ENCODE measurements around the gene CYGB. TPM values are rescaled to one million over a fixed set of nuclear protein-coding genes. Genes with fewer than 3 reads are reported as not detected.
A peak's percentile ranks its signal among the peaks of the same experiment; 100 is the strongest.

CYGB gene
- total RNA-seq, 2 experiments from 2014 or later = 0.44 to 0.57 TPM

GRCh38 chr17:76556765-76557367 lies 19.4 kb upstream of the CYGB start:
- TSS peak; percentile 75 for BruUV-seq (replicated peaks)
- TF ChIP-seq CTCF (conservative IDR thresholded peaks at IDR 0.05; ENCODE audit: low read length) = no peak
- no peak for TF ChIP-seq EZH2phosphoT487 (IDR thresholded peaks at IDR 0.05; ENCODE audit: borderline replicate concordance, low read depth, low read length)
- H3K4me2 ChIP-seq (ENCODE audit: low read length) = peak overlapping the region; percentile 84
- no peaks in the 10 kb centered on the region for H3K9me2 ChIP-seq (ENCODE audit: insufficient read depth, low read length)
- peak overlapping the region; percentile 59 for H3K27ac ChIP-seq (ENCODE audit: low read depth, low read length, poor library complexity, severe bottlenecking)
- H3K79me2 ChIP-seq (ENCODE audit: insufficient read depth, low read depth, low read length) = peaks cover 53% of the 10 kb centered on the region
- peak overlapping the region; percentile 77 for H3K4me3 ChIP-seq (ENCODE audit: low read depth, low read length, poor library complexity, severe bottlenecking)
- peak overlapping the region; percentile 92 for H2AFZ ChIP-seq (ENCODE audit: low read length)
- peaks cover 52% of the 10 kb centered on the region for H3K4me1 ChIP-seq (ENCODE audit: insufficient read depth, low read length, poor library complexity, severe bottlenecking)
- intact Hi-C loops (cut with micrococcal nuclease; ENCODE audit: unreplicated experiment) = loop anchor here (1.0 to 5.0 kb wide), 2 partner anchors 29 to 115 kb away; no protein-coding TSS in a partner anchor
- POLR2A ChIA-PET = interaction anchor here (0.6 to 5.4 kb wide), 11 partner anchors 10 to 1020 kb away, joined by 3 to 53 read pairs (median 3); no protein-coding TSS in a partner anchor
- DNase-seq (ENCODE audit: low spot score) = no peak
- H3K9me3 ChIP-seq (ENCODE audit: low read length) = no peaks in the 10 kb centered on the region
- H4K20me1 ChIP-seq (ENCODE audit: insufficient read depth, low read length) = peaks cover 32% of the 10 kb centered on the region
- CTCF ChIA-PET (ENCODE audit: unreplicated experiment) = interaction anchor here (0.7 to 2.3 kb wide), 8 partner anchors 10 to 203 kb away, joined by 3 to 11 read pairs (median 4); partner anchors contain the start of gene PRPSAP1
- H3K36me3 ChIP-seq (ENCODE audit: insufficient read depth, low read length) = peaks cover 42% of the 10 kb centered on the region

- H2AFZ ChIP-seq (ENCODE audit: low read length) = no peak overlapping the region
- DNase-seq (ENCODE audit: low spot score) = no peak
- peaks cover 6% of the 10 kb centered on the region for H4K20me1 ChIP-seq (ENCODE audit: insufficient read depth, low read length)
- H3K9me3 ChIP-seq (ENCODE audit: low read length) = no peaks in the 10 kb centered on the region
- ChIA-PET CTCF (ENCODE audit: unreplicated experiment) (interaction anchor here (0.6 to 0.7 kb wide), 2 partner anchors 32 to 529 kb away, joined by 3 read pairs; no protein-coding TSS in a partner anchor), POLR2A (no interaction called here)
- TF ChIP-seq EZH2phosphoT487 (IDR thresholded peaks at IDR 0.05; ENCODE audit: borderline replicate concordance, low read depth, low read length) (no peak), CTCF (conservative IDR thresholded peaks at IDR 0.05; ENCODE audit: low read length) (no peak)
- H3K4me3 ChIP-seq (ENCODE audit: low read depth, low read length, poor library complexity, severe bottlenecking) = no peak overlapping the region
- H3K4me2 ChIP-seq (ENCODE audit: low read length) = no peak overlapping the region
- no TSS peak for BruUV-seq (replicated peaks)
- H3K36me3 ChIP-seq (ENCODE audit: insufficient read depth, low read length) = peaks cover 14% of the 10 kb centered on the region
- intact Hi-C loops (cut with micrococcal nuclease; ENCODE audit: unreplicated experiment) = no loop called here
- H3K79me2 ChIP-seq (ENCODE audit: insufficient read depth, low read depth, low read length) = peaks cover 26% of the 10 kb centered on the region
- H3K27ac ChIP-seq (ENCODE audit: low read depth, low read length, poor library complexity, severe bottlenecking) = no peak overlapping the region
- peaks cover 24% of the 10 kb centered on the region for H3K4me1 ChIP-seq (ENCODE audit: insufficient read depth, low read length, poor library complexity, severe bottlenecking)
- no peaks in the 10 kb centered on the region for H3K9me2 ChIP-seq (ENCODE audit: insufficient read depth, low read length)
Measured at GRCh38 chr17:76554131-76554530, 16.6 kb upstream of the CYGB start.
